ENCODE data around the gene MROH2B. TPM values are rescaled to one million over a fixed set of nuclear protein-coding genes. Genes with fewer than 3 reads are reported as not detected.

MROH2B gene
- total and polyA plus RNA-seq, 5 experiments from 2014 or later: not detected

- POLR2A ChIA-PET: no interaction called here
These were observed 89.7 kb downstream of the MROH2B start for GRCh38 chr5:40981420-40981819.

GRCh38 chr5:40976836-40977235 lies 94.3 kb downstream of the MROH2B start:
- DNase-seq: no peak
- Mint-ChIP-seq H3K9me3 (peaks cover 0 to 2% (median 0%) of the 10 kb centered on the region in 9 donors), H3K27ac (no peak overlapping the region), H3K27me3 (peaks cover 5 to 21% (median 6%) of the 10 kb centered on the region in 5 donors), H3K4me3 (no peak overlapping the region), H3K36me3 (no peaks in the 10 kb centered on the region), H3K4me1 (no peaks in the 10 kb centered on the region)
- POLR2A ChIA-PET: no interaction called here
- no peak for ATAC-seq

More at GRCh38 chr5:40981420-40981819, 89.7 kb downstream of the MROH2B start:
- H3K4me1 Mint-ChIP-seq: no peaks in the 10 kb centered on the region
- H3K27me3 Mint-ChIP-seq: peaks cover 9 to 47% (median 17%) of the 10 kb centered on the region in 5 donors
- no peaks in the 10 kb centered on the region for H3K36me3 Mint-ChIP-seq
- H3K27ac Mint-ChIP-seq: no peak overlapping the region
- ATAC-seq (no peak), DNase-seq (no peak)
- H3K4me3 Mint-ChIP-seq: no peak overlapping the region
- H3K9me3 Mint-ChIP-seq: peaks cover 0 to 2% (median 0%) of the 10 kb centered on the region in 9 donors

- Mint-ChIP-seq H3K36me3 (no peaks in the 10 kb centered on the region), H3K27me3 (peaks cover 5 to 14% (median 6%) of the 10 kb centered on the region in 5 donors), H3K4me3 (no peak overlapping the region), H3K4me1 (no peaks in the 10 kb centered on the region), H3K9me3 (peaks cover 0 to 2% (median 0%) of the 10 kb centered on the region in 9 donors), H3K27ac (no peak overlapping the region)
- ATAC-seq: no peak
- DNase-seq: no peak
- POLR2A ChIA-PET: no interaction called here
These were observed 95.1 kb downstream of the MROH2B start for GRCh38 chr5:40976041-40976440.

GRCh38 chr5:40973364-40974004 lies 97.7 kb downstream of the MROH2B start:
- no peak overlapping the region for H3K27ac Mint-ChIP-seq
- no peak for DNase-seq
- no peak for ATAC-seq
- peaks cover 0 to 8% (median 1%) of the 10 kb centered on the region in 5 donors for H3K27me3 Mint-ChIP-seq
- H3K4me1 Mint-ChIP-seq: no peaks in the 10 kb centered on the region
- POLR2A ChIA-PET: no interaction called here
- H3K4me3 Mint-ChIP-seq: no peak overlapping the region
- H3K9me3 Mint-ChIP-seq: no peaks in the 10 kb centered on the region
- no peaks in the 10 kb centered on the region for H3K36me3 Mint-ChIP-seq

GRCh38 chr5:40972434-40972833 lies 98.7 kb downstream of the MROH2B start:
- no peak for ATAC-seq
- Mint-ChIP-seq H3K4me1 (no peaks in the 10 kb centered on the region), H3K27me3 (peaks cover 0 to 8% (median 0%) of the 10 kb centered on the region in 5 donors), H3K9me3 (no peaks in the 10 kb centered on the region), H3K27ac (no peak overlapping the region), H3K4me3 (no peak overlapping the region), H3K36me3 (no peaks in the 10 kb centered on the region)
- POLR2A ChIA-PET: no interaction called here
- no peak for DNase-seq

- H3K9me3 Mint-ChIP-seq: peaks cover 0 to 10% (median 4%) of the 10 kb centered on the region in 9 donors
- ATAC-seq: no peak
- no peak overlapping the region for H3K4me3 Mint-ChIP-seq
- POLR2A ChIA-PET: no interaction called here
- H3K27me3 Mint-ChIP-seq: peaks cover 0 to 9% (median 0%) of the 10 kb centered on the region in 5 donors
- no peak for DNase-seq
- no peak overlapping the region for H3K27ac Mint-ChIP-seq
- H3K4me1 Mint-ChIP-seq: peaks cover 0 to 2% (median 0%) of the 10 kb centered on the region in 4 donors
- peaks cover 0 to 5% (median 0%) of the 10 kb centered on the region in 3 donors for H3K36me3 Mint-ChIP-seq
These were observed 108.8 kb downstream of the MROH2B start for GRCh38 chr5:40962207-40962955.

GRCh38 chr5:40960037-40960436 lies 111.1 kb downstream of the MROH2B start:
- POLR2A ChIA-PET: no interaction called here
- peaks cover 0 to 10% (median 0%) of the 10 kb centered on the region in 9 donors for H3K9me3 Mint-ChIP-seq
- DNase-seq (no peak), ATAC-seq (no peak)
- H3K4me1 Mint-ChIP-seq: peaks cover 0 to 2% (median 0%) of the 10 kb centered on the region in 4 donors
- peaks cover 0 to 5% (median 0%) of the 10 kb centered on the region in 3 donors for H3K36me3 Mint-ChIP-seq
- peaks cover 0 to 9% (median 0%) of the 10 kb centered on the region in 5 donors for H3K27me3 Mint-ChIP-seq
- H3K4me3 Mint-ChIP-seq: no peak overlapping the region
- no peak overlapping the region for H3K27ac Mint-ChIP-seq

- Mint-ChIP-seq H3K9me3 (peaks cover 0 to 10% (median 0%) of the 10 kb centered on the region in 9 donors), H3K4me1 (no peaks in the 10 kb centered on the region), H3K36me3 (peaks cover 0 to 5% (median 0%) of the 10 kb centered on the region in 3 donors), H3K27me3 (peaks cover 0 to 9% (median 0%) of the 10 kb centered on the region in 5 donors), H3K4me3 (no peak overlapping the region), H3K27ac (no peak overlapping the region)
- DNase-seq: no peak
- POLR2A ChIA-PET: no interaction called here
- ATAC-seq: no peak
These were observed 112.3 kb downstream of the MROH2B start for GRCh38 chr5:40958811-40959210.

GRCh38 chr5:40957048-40957447 lies 114.1 kb downstream of the MROH2B start:
- no peaks in the 10 kb centered on the region for H3K4me1 Mint-ChIP-seq
- peaks cover 0 to 17% (median 4%) of the 10 kb centered on the region in 9 donors for H3K9me3 Mint-ChIP-seq
- H3K4me3 Mint-ChIP-seq: no peak overlapping the region
- H3K27ac Mint-ChIP-seq: no peak overlapping the region
- peaks cover 0 to 9% (median 3%) of the 10 kb centered on the region in 5 donors for H3K27me3 Mint-ChIP-seq
- POLR2A ChIA-PET: no interaction called here
- peaks cover 0 to 5% (median 0%) of the 10 kb centered on the region in 3 donors for H3K36me3 Mint-ChIP-seq
- DNase-seq (no peak), ATAC-seq (no peak)

- H3K4me3 Mint-ChIP-seq: no peak overlapping the region
- peaks cover 0 to 5% (median 0%) of the 10 kb centered on the region in 3 donors for H3K36me3 Mint-ChIP-seq
- H3K4me1 Mint-ChIP-seq: no peaks in the 10 kb centered on the region
- H3K9me3 Mint-ChIP-seq: peaks cover 0 to 17% (median 4%) of the 10 kb centered on the region in 9 donors
- DNase-seq: no peak
- peak overlapping the region in 1 of 10 donors; percentile 53 for H3K27ac Mint-ChIP-seq
- peaks cover 0 to 9% (median 3%) of the 10 kb centered on the region in 5 donors for H3K27me3 Mint-ChIP-seq
- ATAC-seq: no peak
- POLR2A ChIA-PET: no interaction called here
These were observed 115.8 kb downstream of the MROH2B start for GRCh38 chr5:40955313-40955712.

Other genes with a start within 250 kb of the MROH2B start
- gene RPL37, start 236.1 kb downstream of the MROH2B start, total RNA-seq: 1,000 to 10,000 TPM; 2,282 to 2,435 TPM
- gene RPL37, start 236.1 kb downstream of the MROH2B start, polyA plus RNA-seq: 1,000 to 10,000 TPM; 2,504 to 3,082 (median 2,628) TPM
- 1 to 10 TPM; 1.7 to 1.8 TPM for gene CARD6, start 230.0 kb downstream of the MROH2B start, total RNA-seq
- 1 to 10 TPM in 1 of 3 donors, under 1 TPM in 2; 0.12 to 1.1 (median 0.66) TPM for gene CARD6, start 230.0 kb downstream of the MROH2B start, polyA plus RNA-seq
- gene C7, start 161.8 kb downstream of the MROH2B start, total RNA-seq: not detected
- under 1 TPM in 1 of 3 donors, not detected in 2; 0.10 TPM for gene C7, start 161.8 kb downstream of the MROH2B start, polyA plus RNA-seq
- not detected for gene C6, start 142.2 kb upstream of the MROH2B start, total RNA-seq
- gene C6, start 142.2 kb upstream of the MROH2B start, polyA plus RNA-seq: not detected

All from naive thymus-derived CD8-positive, alpha-beta T cell (primary cell).